Type B pancreatic cell (in vitro differentiated cells): ENCODE data around the gene COL21A1. TPM values are rescaled to one million over a fixed set of nuclear protein-coding genes. Genes with fewer than 3 reads are reported as not detected.

ENCODE experiments used
- DNase-seq: peaks from one replicate; pipeline ENCODE4 v3.0.0; 2021; ENCODE audit warnings: mixed read lengths; ENCODE audit not compliant: unreplicated experiment; ENCODE audit errors: extremely low spot score
- H3K27ac Mint-ChIP-seq: 2 replicates; pipeline ENCODE4 v1.8.0; 2021; ENCODE audit warnings: mild to moderate bottlenecking, mixed read lengths
- H3K27me3 Mint-ChIP-seq: 2 replicates; pipeline ENCODE4 v1.8.0; 2021; ENCODE audit warnings: mixed read lengths
- H3K36me3 Mint-ChIP-seq: 2 replicates; pipeline ENCODE4 v1.8.0; 2021; ENCODE audit warnings: mixed read lengths
- H3K4me1 Mint-ChIP-seq: one replicate; pipeline ENCODE4 v1.8.0; 2021; ENCODE audit warnings: mixed read lengths; ENCODE audit not compliant: unreplicated experiment
- H3K4me3 Mint-ChIP-seq: 2 replicates; pipeline ENCODE4 v1.8.0; 2021; ENCODE audit warnings: mild to moderate bottlenecking, mixed read lengths
- H3K9me3 Mint-ChIP-seq: 2 replicates; pipeline ENCODE4 v1.8.0; 2021; ENCODE audit warnings: mixed read lengths
- total RNA-seq: library from RNA; stranded (reverse); gene quantifications from 2 replicates; pipeline ENCODE4 v1.2.1, GENCODE V29; 2021; ENCODE audit warnings: low replicate concordance
- TF ChIP-seq, protein P1 (sequence below): fragments of 200-600 bp; sonication (generic); conservative IDR thresholded peaks from 2 replicates; pipeline ENCODE4 v1.5.0; 2021; ENCODE audit warnings: antibody characterized with exemption, mild to moderate bottlenecking

Gene COL21A1
- total RNA-seq, 1 donor from 2014 or later, result 12.2 TPM

DNA sequence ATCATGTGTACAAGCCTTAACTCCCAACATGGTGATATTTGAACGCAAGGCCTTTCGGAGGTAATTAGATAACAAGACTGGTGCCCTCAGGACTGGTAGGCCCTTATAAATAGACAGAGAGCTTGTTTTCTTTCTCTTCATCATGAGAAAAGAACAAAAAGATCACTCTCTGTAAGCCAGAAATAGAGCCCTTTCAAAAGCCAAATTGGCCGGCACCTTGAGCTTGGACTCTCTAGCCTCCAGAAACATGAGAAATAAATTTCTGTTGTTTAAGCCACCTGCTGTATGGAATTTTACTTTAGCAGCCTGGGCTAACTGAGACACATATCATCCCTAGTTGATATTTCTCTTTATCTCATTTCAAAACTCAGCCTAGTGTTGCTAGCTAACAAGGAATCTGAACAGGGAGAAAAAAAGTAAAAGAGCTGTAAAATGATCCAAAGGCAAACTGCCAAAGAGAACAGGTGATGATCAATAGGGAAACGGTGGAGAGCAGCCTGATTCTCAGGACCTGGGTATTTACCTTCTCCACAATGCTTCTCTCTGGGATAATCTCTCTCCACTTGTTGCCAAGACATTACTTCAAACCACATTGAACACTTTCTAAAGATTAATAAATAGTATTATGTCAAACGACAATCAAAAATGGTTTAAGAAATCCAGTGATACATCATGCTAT, 6.1 kb downstream of the COL21A1 start:
- Mint-ChIP-seq H3K9me3 (no peaks in the 10 kb centered on the region), H3K4me3 (no peak overlapping the region), H3K36me3 (no peaks in the 10 kb centered on the region), H3K27me3 (peaks cover 6% of the 10 kb centered on the region), H3K27ac (no peak overlapping the region), H3K4me1 (peaks cover 7% of the 10 kb centered on the region)
- TF ChIP-seq, protein P1, sequence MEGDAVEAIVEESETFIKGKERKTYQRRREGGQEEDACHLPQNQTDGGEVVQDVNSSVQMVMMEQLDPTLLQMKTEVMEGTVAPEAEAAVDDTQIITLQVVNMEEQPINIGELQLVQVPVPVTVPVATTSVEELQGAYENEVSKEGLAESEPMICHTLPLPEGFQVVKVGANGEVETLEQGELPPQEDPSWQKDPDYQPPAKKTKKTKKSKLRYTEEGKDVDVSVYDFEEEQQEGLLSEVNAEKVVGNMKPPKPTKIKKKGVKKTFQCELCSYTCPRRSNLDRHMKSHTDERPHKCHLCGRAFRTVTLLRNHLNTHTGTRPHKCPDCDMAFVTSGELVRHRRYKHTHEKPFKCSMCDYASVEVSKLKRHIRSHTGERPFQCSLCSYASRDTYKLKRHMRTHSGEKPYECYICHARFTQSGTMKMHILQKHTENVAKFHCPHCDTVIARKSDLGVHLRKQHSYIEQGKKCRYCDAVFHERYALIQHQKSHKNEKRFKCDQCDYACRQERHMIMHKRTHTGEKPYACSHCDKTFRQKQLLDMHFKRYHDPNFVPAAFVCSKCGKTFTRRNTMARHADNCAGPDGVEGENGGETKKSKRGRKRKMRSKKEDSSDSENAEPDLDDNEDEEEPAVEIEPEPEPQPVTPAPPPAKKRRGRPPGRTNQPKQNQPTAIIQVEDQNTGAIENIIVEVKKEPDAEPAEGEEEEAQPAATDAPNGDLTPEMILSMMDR, result no peak
- DNase-seq, result no peak

DNA sequence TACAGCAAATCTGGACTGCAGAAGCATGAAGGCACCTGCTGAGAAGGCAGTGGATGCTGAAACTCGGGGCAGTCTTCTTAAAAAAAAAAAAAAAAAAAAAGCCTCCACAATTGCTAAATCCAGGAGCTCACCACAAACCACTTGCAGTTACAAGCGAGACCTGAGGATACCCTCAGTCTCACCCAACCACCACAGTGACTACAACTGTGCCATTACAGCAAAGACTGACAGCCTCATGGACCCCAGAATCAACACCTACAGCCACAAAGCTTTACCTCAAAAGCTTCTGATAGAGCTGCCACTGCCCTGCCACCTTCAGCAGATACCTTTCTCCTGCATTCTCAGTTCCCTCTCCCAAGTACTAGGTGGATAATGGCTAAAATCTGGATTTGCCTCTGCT, 9.0 kb downstream of the COL21A1 start:
- Mint-ChIP-seq H3K4me1 (peaks cover 3% of the 10 kb centered on the region), H3K27ac (no peak overlapping the region), H3K4me3 (no peak overlapping the region), H3K36me3 (no peaks in the 10 kb centered on the region), H3K9me3 (no peaks in the 10 kb centered on the region), H3K27me3 (no peaks in the 10 kb centered on the region)
- TF ChIP-seq, protein P1, result no peak
- no peak for DNase-seq

DNA sequence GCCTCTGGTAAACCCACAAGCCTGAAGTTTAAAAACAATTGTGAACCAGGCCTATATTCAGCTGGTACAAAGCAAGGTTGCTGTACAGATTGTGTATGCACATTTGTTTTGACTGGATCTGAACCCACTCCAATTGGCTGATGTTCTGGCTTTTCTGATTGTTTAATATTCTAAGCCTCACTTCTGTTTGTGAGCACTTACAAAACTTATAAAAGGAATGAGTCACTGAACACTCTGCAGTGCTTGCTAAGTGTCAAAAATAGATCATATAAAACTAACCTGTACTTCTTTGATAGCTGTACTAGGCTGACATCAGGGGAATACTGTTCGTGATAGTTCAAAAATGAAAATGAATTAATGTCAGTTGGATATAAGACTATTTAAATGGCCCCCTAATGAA, 12.1 kb downstream of the COL21A1 start:
- H3K9me3 Mint-ChIP-seq, result no peaks in the 10 kb centered on the region
- H3K4me3 Mint-ChIP-seq, result no peak overlapping the region
- TF ChIP-seq, protein P1, result no peak
- no peak overlapping the region for H3K27ac Mint-ChIP-seq
- DNase-seq, result no peak
- no peaks in the 10 kb centered on the region for H3K36me3 Mint-ChIP-seq
- no peaks in the 10 kb centered on the region for H3K4me1 Mint-ChIP-seq
- H3K27me3 Mint-ChIP-seq, result no peaks in the 10 kb centered on the region

DNA sequence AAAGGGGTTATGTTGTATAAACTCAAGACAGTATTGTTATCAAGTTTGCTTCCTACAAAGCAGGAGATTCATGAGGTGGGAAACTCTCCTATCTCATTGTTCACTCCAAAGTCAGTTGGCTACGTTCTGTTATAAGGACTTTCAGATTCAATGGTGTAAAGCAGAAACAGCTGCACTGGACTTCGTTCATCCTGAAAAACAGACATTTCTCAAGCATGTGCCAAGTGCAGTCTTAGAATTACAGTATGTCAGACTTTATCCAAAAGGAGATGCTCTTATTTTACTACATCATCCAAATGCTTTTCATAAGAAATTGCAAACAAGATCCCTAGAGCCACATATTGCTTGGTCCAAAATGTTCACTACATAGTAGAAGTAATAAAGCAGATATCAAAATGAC, 14.9 kb downstream of the COL21A1 start:
- H3K9me3 Mint-ChIP-seq, result no peaks in the 10 kb centered on the region
- H3K36me3 Mint-ChIP-seq, result no peaks in the 10 kb centered on the region
- H3K27me3 Mint-ChIP-seq, result no peaks in the 10 kb centered on the region
- TF ChIP-seq, protein P1, result no peak
- H3K4me3 Mint-ChIP-seq, result no peak overlapping the region
- H3K27ac Mint-ChIP-seq, result no peak overlapping the region
- H3K4me1 Mint-ChIP-seq, result peaks cover 7% of the 10 kb centered on the region
- DNase-seq, result no peak

DNA sequence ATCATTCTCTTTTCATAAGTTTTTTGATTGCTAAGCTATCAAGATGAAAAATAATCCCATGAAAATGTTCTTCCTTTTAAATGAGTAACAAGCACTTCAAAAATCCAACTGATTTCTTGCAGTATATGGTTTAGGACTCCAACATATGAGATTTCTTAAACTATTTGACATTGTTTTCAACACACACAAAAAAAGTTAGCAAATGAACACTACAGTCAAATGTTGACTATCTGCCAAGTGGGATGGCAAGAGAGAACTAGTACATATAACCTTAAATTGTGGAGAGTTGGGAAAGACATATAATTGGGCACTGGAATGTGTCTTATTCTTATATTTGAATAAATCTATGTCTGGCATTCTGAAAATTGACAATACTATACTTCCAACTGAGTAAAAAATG, 15.6 kb downstream of the COL21A1 start:
- Mint-ChIP-seq H3K27me3 (no peaks in the 10 kb centered on the region), H3K36me3 (no peaks in the 10 kb centered on the region), H3K27ac (no peak overlapping the region), H3K4me1 (peaks cover 7% of the 10 kb centered on the region), H3K4me3 (no peak overlapping the region), H3K9me3 (no peaks in the 10 kb centered on the region)
- TF ChIP-seq, protein P1, result no peak
- DNase-seq, result no peak
